ENCODE data around the gene TIMM9. TPM values are rescaled to one million over a fixed set of nuclear protein-coding genes. Genes with fewer than 3 reads are reported as not detected.

Gene TIMM9
- total RNA-seq, result 39.6 and 40.1 TPM in 2 replicates
- long read RNA-seq, partial matches to known transcripts, result 25 of 29 reads
- long read RNA-seq, other reads (novel, unspliced or antisense), result 0 of 29 reads

GRCh38 chr14:58427281-58428117 is at the start of gene TIMM9, which contains the start of gene KIAA0586:
Gene TIMM9 (minus strand): TSS chr14:58427531. CDS start chr14:58411945, 15,586 bp downstream.
Gene KIAA0586 (plus strand): TSS chr14:58427719. CDS start chr14:58428265, 546 bp downstream.
- Mint-ChIP-seq H3K9me3 (ENCODE audit: unreplicated experiment) (no peaks in the 10 kb centered on the region), H3K27me3 (ENCODE audit: unreplicated experiment) (no peaks in the 10 kb centered on the region), H3K36me3 (ENCODE audit: unreplicated experiment) (peaks cover 7% of the 10 kb centered on the region), H3K4me1 (ENCODE audit: unreplicated experiment) (peaks cover 37% of the 10 kb centered on the region), H3K27ac (ENCODE audit: unreplicated experiment) (peak within 1 kb of the TSS; percentile 99), H3K4me3 (ENCODE audit: unreplicated experiment) (peak within 1 kb of the TSS; percentile 92)
- no peak for TF ChIP-seq CTCF (IDR thresholded peaks at IDR 0.05)
- DNase-seq (ENCODE audit: extremely low spot score, unreplicated experiment), result peak; percentile 98

- no peaks in the 10 kb centered on the region for H3K9me3 Mint-ChIP-seq (ENCODE audit: unreplicated experiment)
- DNase-seq (ENCODE audit: extremely low spot score, unreplicated experiment), result no peak
- peaks cover 4% of the 10 kb centered on the region for H3K4me1 Mint-ChIP-seq (ENCODE audit: unreplicated experiment)
- no peak overlapping the region for H3K27ac Mint-ChIP-seq (ENCODE audit: unreplicated experiment)
- no peaks in the 10 kb centered on the region for H3K27me3 Mint-ChIP-seq (ENCODE audit: unreplicated experiment)
- TF ChIP-seq CTCF (IDR thresholded peaks at IDR 0.05), result no peak
- no peak overlapping the region for H3K4me3 Mint-ChIP-seq (ENCODE audit: unreplicated experiment)
- peaks cover 35% of the 10 kb centered on the region for H3K36me3 Mint-ChIP-seq (ENCODE audit: unreplicated experiment)
These were observed 49.0 kb upstream of the TIMM9 start for GRCh38 chr14:58476320-58476719.

- no peaks in the 10 kb centered on the region for H3K27me3 Mint-ChIP-seq (ENCODE audit: unreplicated experiment)
- TF ChIP-seq CTCF (IDR thresholded peaks at IDR 0.05), result no peak
- DNase-seq (ENCODE audit: extremely low spot score, unreplicated experiment), result no peak
- H3K4me3 Mint-ChIP-seq (ENCODE audit: unreplicated experiment), result no peak overlapping the region
- no peaks in the 10 kb centered on the region for H3K9me3 Mint-ChIP-seq (ENCODE audit: unreplicated experiment)
- H3K4me1 Mint-ChIP-seq (ENCODE audit: unreplicated experiment), result no peaks in the 10 kb centered on the region
- H3K36me3 Mint-ChIP-seq (ENCODE audit: unreplicated experiment), result peaks cover 16% of the 10 kb centered on the region
- no peak overlapping the region for H3K27ac Mint-ChIP-seq (ENCODE audit: unreplicated experiment)
These were observed 42.0 kb upstream of the TIMM9 start for GRCh38 chr14:58469309-58469708.

- Mint-ChIP-seq H3K9me3 (ENCODE audit: unreplicated experiment) (no peaks in the 10 kb centered on the region), H3K27ac (ENCODE audit: unreplicated experiment) (no peak overlapping the region), H3K4me1 (ENCODE audit: unreplicated experiment) (no peaks in the 10 kb centered on the region), H3K27me3 (ENCODE audit: unreplicated experiment) (no peaks in the 10 kb centered on the region), H3K36me3 (ENCODE audit: unreplicated experiment) (peaks cover 26% of the 10 kb centered on the region), H3K4me3 (ENCODE audit: unreplicated experiment) (no peak overlapping the region)
- TF ChIP-seq CTCF (IDR thresholded peaks at IDR 0.05), result no peak
- DNase-seq (ENCODE audit: extremely low spot score, unreplicated experiment), result no peak
These were observed 40.2 kb upstream of the TIMM9 start for GRCh38 chr14:58467575-58467974.

GRCh38 chr14:58466459-58466858 is 39.1 kb upstream of the TIMM9 start:
- Mint-ChIP-seq H3K36me3 (ENCODE audit: unreplicated experiment) (peaks cover 26% of the 10 kb centered on the region), H3K4me3 (ENCODE audit: unreplicated experiment) (no peak overlapping the region), H3K27me3 (ENCODE audit: unreplicated experiment) (no peaks in the 10 kb centered on the region), H3K4me1 (ENCODE audit: unreplicated experiment) (no peaks in the 10 kb centered on the region), H3K27ac (ENCODE audit: unreplicated experiment) (no peak overlapping the region), H3K9me3 (ENCODE audit: unreplicated experiment) (no peaks in the 10 kb centered on the region)
- DNase-seq (ENCODE audit: extremely low spot score, unreplicated experiment), result no peak
- TF ChIP-seq CTCF (IDR thresholded peaks at IDR 0.05), result no peak
